SIG-M5 treated with dmso at 0.1 percent for 504 hours (cell line): ENCODE data around the gene DNLZ.
"Not testable (repeated sequence)": the region's sequence is repeated elsewhere in the genome, so short reads cannot be mapped to it uniquely, and the experiment has no call there.

ENCODE experiments used
- DNase-seq: peaks from one replicate; lab custom pipeline; 2025; ENCODE audit not compliant: unreplicated experiment; lab: John Stamatoyannopoulos, UW

Gene DNLZ

DNA sequence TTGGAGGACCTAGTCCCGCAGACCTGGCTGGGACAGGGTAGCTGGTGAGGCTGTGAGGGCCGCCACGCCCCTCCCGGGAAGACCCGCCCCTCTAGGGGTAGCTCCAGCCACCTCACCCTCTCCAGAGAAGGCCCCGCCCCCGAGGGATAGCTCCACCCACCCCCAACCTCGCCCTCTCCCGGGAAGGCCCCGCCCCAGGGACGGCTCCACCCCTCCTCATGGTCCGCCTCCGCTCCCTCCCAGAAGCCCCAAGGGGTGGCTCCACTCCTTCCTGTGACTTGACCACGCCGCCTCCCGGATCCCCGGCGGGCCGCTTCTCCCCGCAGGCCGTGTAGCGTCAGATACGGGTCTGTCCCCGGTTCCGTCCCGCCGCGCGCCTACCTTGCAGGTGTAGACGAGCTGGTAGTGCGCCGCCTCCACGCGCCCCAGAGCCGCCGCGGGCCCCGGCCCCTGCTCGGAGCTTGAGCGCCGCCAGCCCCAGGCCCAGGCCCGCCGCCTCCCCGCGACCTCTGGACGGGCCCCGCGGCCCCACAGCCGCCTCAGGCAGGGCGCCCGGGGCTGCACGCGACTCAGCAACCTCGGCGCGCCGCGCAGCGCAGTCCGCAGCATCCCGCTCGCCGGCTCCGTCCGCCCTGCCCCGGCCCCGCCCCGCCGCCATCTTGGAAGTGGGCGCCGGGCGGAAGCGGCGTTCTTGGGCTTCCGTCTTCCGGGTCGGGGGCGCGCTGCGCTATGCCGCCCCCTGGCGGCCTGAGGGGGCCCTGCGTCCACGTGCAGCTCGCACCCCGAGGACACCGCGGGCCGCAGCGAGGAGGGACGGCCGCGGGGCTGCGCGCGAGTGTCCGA lies at the start of gene DNLZ:
DNLZ (minus strand) TSS at position 639 of the 843 bp plus-strand sequence; CDS start at position 609, 30 bp downstream.
- DNase-seq = peak; percentile 83

DNA sequence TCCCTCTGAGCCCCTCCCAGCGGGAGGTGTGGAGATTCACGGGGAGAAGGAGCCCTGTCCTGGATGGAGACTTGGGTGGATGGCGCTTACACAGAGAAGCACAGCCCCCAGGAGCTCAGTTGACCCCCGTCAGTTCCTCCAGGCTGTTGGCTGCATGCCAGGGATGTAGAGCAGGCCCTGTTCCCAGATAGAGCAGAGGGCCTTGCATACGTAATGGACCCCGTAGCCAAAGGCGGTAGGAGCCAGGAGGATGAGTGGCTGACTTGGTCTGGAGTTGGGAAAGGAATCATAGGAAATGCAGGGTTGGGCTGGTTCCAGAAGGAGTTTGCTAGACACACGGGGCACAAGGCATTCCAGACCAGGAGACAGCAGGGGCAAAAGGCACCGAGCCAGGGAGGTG lies 49.4 kb upstream of the DNLZ start:
- no peak for DNase-seq

DNA sequence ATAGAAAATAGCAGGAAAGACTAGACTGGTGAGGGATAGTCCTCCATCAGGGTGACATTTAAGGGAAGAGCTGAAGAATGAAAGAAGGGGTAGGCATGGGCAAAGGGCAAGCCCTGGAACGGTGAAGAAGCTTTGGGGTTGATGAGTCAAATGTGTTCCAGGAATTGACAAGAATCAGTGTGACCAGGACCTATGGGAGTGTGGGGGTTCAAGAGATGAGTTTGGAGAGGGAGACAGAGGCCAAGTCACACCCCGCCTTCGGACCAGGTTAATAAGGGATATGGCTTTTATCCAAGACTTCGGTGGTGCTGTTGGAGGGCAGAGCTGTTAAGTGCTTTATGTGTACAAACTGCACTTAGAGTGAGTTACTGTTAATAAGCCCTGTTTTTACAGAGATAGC lies 47.8 kb upstream of the DNLZ start:
- no peak for DNase-seq

DNA sequence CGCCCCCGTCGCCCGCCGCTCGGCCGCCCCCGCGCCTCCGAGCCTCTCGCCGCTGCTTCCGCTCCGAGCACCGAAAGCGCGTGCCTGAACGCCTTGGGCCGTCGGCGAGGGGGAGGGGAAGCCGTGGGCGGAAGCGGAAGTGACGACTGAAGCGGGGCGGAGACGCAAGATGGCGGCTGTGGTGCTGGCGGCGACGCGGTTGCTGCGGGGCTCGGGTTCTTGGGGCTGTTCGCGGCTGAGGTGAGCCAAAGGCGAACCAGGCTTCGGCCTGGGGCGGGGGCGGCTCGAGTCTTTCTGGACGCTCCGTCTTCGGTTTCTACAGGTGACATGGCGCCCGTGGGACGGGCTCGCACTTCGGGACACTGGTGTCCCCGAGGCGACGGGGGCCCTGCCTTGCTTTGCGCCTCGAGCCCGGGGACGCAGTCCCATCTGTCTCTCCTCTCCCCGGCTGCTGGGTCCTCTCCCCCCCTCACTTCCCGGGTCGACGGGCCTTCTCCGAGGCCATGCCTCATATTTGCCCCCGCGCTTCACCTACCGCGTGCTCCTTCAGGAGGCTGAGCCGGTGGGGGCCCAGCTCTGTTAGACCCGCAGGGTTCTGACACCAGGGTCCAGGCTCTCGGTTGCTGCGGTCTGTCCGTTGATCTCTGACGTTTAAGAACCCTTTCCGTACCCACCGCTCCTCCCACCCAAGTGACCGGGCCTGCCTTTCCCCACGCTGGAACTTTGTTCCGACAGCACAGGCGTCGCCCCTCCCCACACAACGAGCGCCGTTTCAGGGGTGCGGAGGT lies 47.1 kb upstream of the DNLZ start, which contains the start of the genes ENTR1 and PMPCA:
ENTR1 (minus strand) TSS at position 115 of the 788 bp plus-strand sequence. CDS start 217 bp downstream, outside the sequence.
PMPCA (plus strand) TSS at position 159 of the 788 bp plus-strand sequence; CDS start at position 170, 11 bp downstream.
- peak; percentile 81 for DNase-seq

GRCh38 chr9:136409557-136410455 lies 46.3 kb upstream of the DNLZ start:
- DNase-seq = peak; percentile 11

GRCh38 chr9:136407911-136408310 lies 44.4 kb upstream of the DNLZ start:
- DNase-seq = no peak

- DNase-seq = not testable (repeated sequence)
Observed at GRCh38 chr9:136407061-136407460, 43.5 kb upstream of the DNLZ start.

- not testable (repeated sequence) for DNase-seq
Observed at GRCh38 chr9:136405904-136406303, 42.4 kb upstream of the DNLZ start.

DNA sequence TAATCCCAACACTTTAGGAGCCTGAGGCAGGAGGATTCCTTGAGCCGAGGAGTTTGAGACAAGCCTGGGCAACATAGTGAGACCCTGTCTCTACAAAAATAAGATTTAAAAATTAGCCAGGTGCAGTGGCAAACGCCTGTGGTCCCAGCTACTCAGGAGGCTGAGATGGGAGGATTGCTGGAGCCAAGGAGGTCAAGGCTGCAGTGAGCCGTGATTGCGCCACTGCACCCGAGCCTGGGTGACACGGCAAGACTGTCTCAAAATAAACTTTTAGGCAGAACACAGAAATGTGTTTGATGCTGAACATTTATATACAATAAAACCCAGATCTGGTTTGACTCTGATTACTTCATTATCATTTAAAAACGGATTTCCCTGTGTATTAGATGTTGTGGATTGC lies 41.9 kb upstream of the DNLZ start:
- no peak for DNase-seq

GRCh38 chr9:136404801-136405136 lies 41.2 kb upstream of the DNLZ start:
- no peak for DNase-seq

GRCh38 chr9:136403915-136404800 lies 40.6 kb upstream of the DNLZ start:
- no peak for DNase-seq

DNA sequence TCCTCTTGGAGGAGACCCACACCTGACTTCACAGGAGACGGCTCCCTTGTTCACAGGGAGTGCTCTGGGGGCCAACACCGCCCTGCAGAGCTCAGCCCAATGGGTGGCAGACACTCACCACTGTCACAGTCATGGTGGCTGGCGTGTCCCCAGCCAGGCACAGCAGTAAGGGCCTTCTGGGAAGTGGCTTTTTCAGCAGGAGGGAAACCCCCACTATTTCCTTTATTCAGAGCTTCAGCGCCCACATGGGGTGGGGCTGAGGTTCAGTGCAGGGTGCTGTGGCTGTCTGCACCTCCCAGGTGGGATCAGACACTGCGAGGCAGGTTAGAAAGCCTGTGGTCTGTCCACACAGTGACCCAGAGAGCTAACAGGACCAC lies 40.0 kb upstream of the DNLZ start:
- no peak for DNase-seq

GRCh38 chr9:136402067-136402466 lies 38.5 kb upstream of the DNLZ start:
- no peak for DNase-seq

GRCh38 chr9:136401173-136401922 lies 37.8 kb upstream of the DNLZ start:
- DNase-seq = no peak

- DNase-seq = peak; percentile 74
Observed at GRCh38 chr9:136400038-136400834, 36.7 kb upstream of the DNLZ start, which contains the start of gene SNAPC4. Gene SNAPC4, minus strand, starts transcription at chr9:136400170. Its CDS starts 1,742 bp downstream, at chr9:136398428.

GRCh38 chr9:136399176-136400037 lies 35.9 kb upstream of the DNLZ start:
- DNase-seq = no peak

GRCh38 chr9:136398286-136398685 lies 34.7 kb upstream of the DNLZ start:
- no peak for DNase-seq
